Trophoblast cell (in vitro differentiated cells and primary cell): ENCODE data around the gene SETD1B.

Experiments
- DNase-seq, 2 donors: peaks; one replicate each; pipeline ENCODE4 v3.0.0-alpha.2; 2016
- H2AFZ ChIP-seq: 2 replicates; pipeline ENCODE4 v1.6.1; 2013; ENCODE audit warnings: low read length, moderate library complexity, mild to moderate bottlenecking; ENCODE audit not compliant: insufficient read depth, poor library complexity
- H2AK5ac ChIP-seq: 2 replicates; pipeline ENCODE4 v1.6.1; 2013; ENCODE audit warnings: mild to moderate bottlenecking, low read length
- H2BK120ac ChIP-seq: 2 replicates; pipeline ENCODE4 v1.6.1; 2013; ENCODE audit warnings: low read length, mild to moderate bottlenecking, moderate library complexity; ENCODE audit not compliant: insufficient read depth, poor library complexity
- H2BK12ac ChIP-seq: 2 replicates; pipeline ENCODE4 v1.6.1; 2013; ENCODE audit warnings: mild to moderate bottlenecking, low read length, moderate library complexity
- H2BK5ac ChIP-seq: 2 replicates; pipeline ENCODE4 v1.6.1; 2013; ENCODE audit warnings: low read length, low read depth, moderate library complexity, mild to moderate bottlenecking; ENCODE audit not compliant: poor library complexity
- H3K14ac ChIP-seq: 2 replicates; pipeline ENCODE4 v1.6.1; 2013; ENCODE audit warnings: mild to moderate bottlenecking, low read length
- H3K18ac ChIP-seq: 2 replicates; pipeline ENCODE4 v1.6.1; 2013; ENCODE audit warnings: mild to moderate bottlenecking, low read length
- H3K23ac ChIP-seq: 2 replicates; pipeline ENCODE4 v1.6.1; 2013; ENCODE audit warnings: low read length
- H3K27ac ChIP-seq: 2 replicates; pipeline ENCODE4 v1.5.1; 2013; ENCODE audit warnings: low read depth, mild to moderate bottlenecking, inconsistent platforms, low read length, moderate library complexity
- H3K27me3 ChIP-seq: 2 replicates; pipeline ENCODE4 v1.6.1; 2013; ENCODE audit warnings: inconsistent platforms, mild to moderate bottlenecking, low read length, moderate library complexity; ENCODE audit not compliant: insufficient read depth
- H3K36me3 ChIP-seq, 2 experiments: 1 replicate in 1 of 2; 2 replicates in 1 of 2; pipeline ENCODE4 v1.6.1; 2013; ENCODE audit warnings: low read length in 2 of 2, mild to moderate bottlenecking in 2 of 2, moderate library complexity in 1 of 2; ENCODE audit not compliant: insufficient read depth in 2 of 2, control insufficient read depth in 1 of 2
- H3K4ac ChIP-seq: 2 replicates; pipeline ENCODE4 v1.6.1; 2013; ENCODE audit warnings: low read depth, mild to moderate bottlenecking, low read length, moderate library complexity
- H3K4me1 ChIP-seq, 2 experiments: 1 replicate in 1 of 2; 2 replicates in 1 of 2; pipeline ENCODE4 v1.6.1; 2013; ENCODE audit warnings: low read length in 2 of 2, mild to moderate bottlenecking in 2 of 2, moderate library complexity in 1 of 2; ENCODE audit not compliant: insufficient read depth in 2 of 2, control insufficient read depth in 1 of 2
- H3K4me2 ChIP-seq: 2 replicates; pipeline ENCODE4 v1.6.1; 2013; ENCODE audit warnings: inconsistent platforms, mild to moderate bottlenecking, low read length, moderate library complexity
- H3K4me3 ChIP-seq: 2 replicates; pipeline ENCODE4 v1.5.1; 2013; ENCODE audit warnings: mild to moderate bottlenecking, low read depth, low read length, inconsistent platforms
- H3K79me1 ChIP-seq: one replicate; pipeline ENCODE4 v1.6.1; 2013; ENCODE audit warnings: low read length
- H3K79me2 ChIP-seq: 2 replicates; pipeline ENCODE4 v1.6.1; 2013; ENCODE audit warnings: low read length, mild to moderate bottlenecking; ENCODE audit not compliant: control insufficient read depth, insufficient read depth, poor library complexity
- H3K9ac ChIP-seq: 2 replicates; pipeline ENCODE4 v1.6.1; 2013; ENCODE audit warnings: mild to moderate bottlenecking, low read length
- H3K9me3 ChIP-seq: 2 replicates; pipeline ENCODE4 v1.6.1; 2013; ENCODE audit warnings: low read depth, mild to moderate bottlenecking, control low read depth, inconsistent platforms, low read length; ENCODE audit not compliant: insufficient read depth
- H4K12ac ChIP-seq: 2 replicates; pipeline ENCODE4 v1.6.1; 2013; ENCODE audit warnings: low read depth, mild to moderate bottlenecking, low read length, moderate library complexity
- H4K8ac ChIP-seq: 2 replicates; pipeline ENCODE4 v1.6.1; 2013; ENCODE audit warnings: low read depth, mild to moderate bottlenecking, low read length, moderate library complexity
- H4K91ac ChIP-seq: one replicate; pipeline ENCODE4 v1.6.1; 2013; ENCODE audit warnings: low read depth, mild to moderate bottlenecking, low read length, moderate library complexity
- WGBS: extraction: QIAGEN DNeasy Blood & Tissue Kit; methylation state at CpG from one replicate; pipeline ENCODE4 v1.1.7; 2013; ENCODE audit warnings: missing lambda C conversion rate; ENCODE audit not compliant: insufficient read length, insufficient coverage; ENCODE audit errors: extremely low coverage; 5-methylcytosine and 5-hydroxymethylcytosine counted together

Gene SETD1B

GRCh38 chr12:121802485-121802842, 1.3 kb upstream of the SETD1B start:
- H3K9me3 ChIP-seq = no peaks in the 10 kb centered on the region
- H3K79me1 ChIP-seq = peaks cover 50% of the 10 kb centered on the region
- H3K4ac ChIP-seq = no peak overlapping the region
- no CpG with 5 or more reads among the region's 1 CpG for WGBS
- peak overlapping the region; percentile 94 for H3K27ac ChIP-seq
- H4K12ac ChIP-seq = no peak overlapping the region
- no peak overlapping the region for H3K9ac ChIP-seq
- H2BK12ac ChIP-seq = no peak overlapping the region
- H3K4me3 ChIP-seq = no peak overlapping the region
- H3K4me2 ChIP-seq = peak overlapping the region; percentile 97
- H3K18ac ChIP-seq = no peak overlapping the region
- H2AFZ ChIP-seq = no peak overlapping the region
- no peak overlapping the region for H3K14ac ChIP-seq
- H3K27me3 ChIP-seq = no peaks in the 10 kb centered on the region
- H2BK120ac ChIP-seq = no peak overlapping the region
- no peak overlapping the region for H4K8ac ChIP-seq
- H3K23ac ChIP-seq = no peak overlapping the region
- no peak overlapping the region for H2AK5ac ChIP-seq
- H3K4me1 ChIP-seq = peaks cover 26 to 27% of the 10 kb centered on the region in 2 experiments
- H3K36me3 ChIP-seq = peaks cover 6 to 22% of the 10 kb centered on the region in 2 experiments
- no peak overlapping the region for H2BK5ac ChIP-seq
- peaks cover 48% of the 10 kb centered on the region for H3K79me2 ChIP-seq
- no peak overlapping the region for H4K91ac ChIP-seq
- no peak for DNase-seq

GRCh38 chr12:121802843-121803698, 738 bp upstream of the SETD1B start:
- Histone ChIP-seq H3K18ac (peak overlapping the region; percentile 92), H2AFZ (peak overlapping the region; percentile 62), H2AK5ac (peak overlapping the region; percentile 84), H2BK120ac (peak overlapping the region; percentile 90), H2BK12ac (peak overlapping the region; percentile 28), H3K79me1 (peaks cover 45% of the 10 kb centered on the region), H3K4me3 (peak overlapping the region; percentile 77), H3K23ac (no peak overlapping the region), H3K4me2 (peak overlapping the region; percentile 97), H4K91ac (peak overlapping the region; percentile 92), H3K27me3 (no peaks in the 10 kb centered on the region), H3K27ac (peak overlapping the region; percentile 94), H4K8ac (peak overlapping the region; percentile 95), H3K36me3 (peaks cover 12 to 23% of the 10 kb centered on the region in 2 experiments), H2BK5ac (peak overlapping the region; percentile 94), H3K79me2 (peaks cover 46% of the 10 kb centered on the region), H4K12ac (peak overlapping the region; percentile 91), H3K14ac (peak overlapping the region; percentile 95), H3K9ac (peak overlapping the region; percentile 87), H3K4ac (peak overlapping the region; percentile 68), H3K9me3 (no peaks in the 10 kb centered on the region), H3K4me1 (peaks cover 20 to 22% of the 10 kb centered on the region in 2 experiments)
- peak; percentile 84 to 93 for DNase-seq
- no CpG with 5 or more reads among the region's 65 CpGs for WGBS

GRCh38 chr12:121804417-121805111, 755 bp downstream of the SETD1B start:
- H3K9me3 ChIP-seq = no peaks in the 10 kb centered on the region
- H3K18ac ChIP-seq = peak overlapping the region; percentile 4
- peak overlapping the region; percentile 55 for H2AFZ ChIP-seq
- H3K27me3 ChIP-seq = no peaks in the 10 kb centered on the region
- H3K79me2 ChIP-seq = peaks cover 39% of the 10 kb centered on the region
- H4K8ac ChIP-seq = peak overlapping the region; percentile 64
- no CpG with 5 or more reads among the region's 63 CpGs for WGBS
- H3K36me3 ChIP-seq = peaks cover 21 to 25% of the 10 kb centered on the region in 2 experiments
- peak overlapping the region; percentile 97 for H3K4me2 ChIP-seq
- peak overlapping the region; percentile 94 for H3K27ac ChIP-seq
- H3K9ac ChIP-seq = peak overlapping the region; percentile 88
- peak overlapping the region; percentile 0 for H2AK5ac ChIP-seq
- H3K4ac ChIP-seq = peak overlapping the region; percentile 25
- no peak overlapping the region for H4K12ac ChIP-seq
- peak overlapping the region; percentile 4 for H2BK120ac ChIP-seq
- peak overlapping the region; percentile 49 for H2BK5ac ChIP-seq
- H3K4me3 ChIP-seq = peak overlapping the region; percentile 77
- peak overlapping the region; percentile 68 for H3K14ac ChIP-seq
- no peak overlapping the region for H2BK12ac ChIP-seq
- peaks cover 8 to 11% of the 10 kb centered on the region in 2 experiments for H3K4me1 ChIP-seq
- H3K79me1 ChIP-seq = peaks cover 39% of the 10 kb centered on the region
- DNase-seq = peak in 1 of 2 donors; percentile 56
- H3K23ac ChIP-seq = no peak overlapping the region
- peak overlapping the region; percentile 60 for H4K91ac ChIP-seq

GRCh38 chr12:121805171-121806008, 1.6 kb downstream of the SETD1B start:
- peak overlapping the region; percentile 56 for H4K12ac ChIP-seq
- peak in 1 of 2 donors; percentile 38 for DNase-seq
- H3K9ac ChIP-seq = peak overlapping the region; percentile 88
- no peaks in the 10 kb centered on the region for H3K9me3 ChIP-seq
- H3K36me3 ChIP-seq = peaks cover 29 to 34% of the 10 kb centered on the region in 2 experiments
- peak overlapping the region; percentile 35 for H2AFZ ChIP-seq
- peak overlapping the region; percentile 62 for H3K14ac ChIP-seq
- peak overlapping the region; percentile 63 for H4K8ac ChIP-seq
- no peaks in the 10 kb centered on the region for H3K27me3 ChIP-seq
- H3K79me1 ChIP-seq = peaks cover 32% of the 10 kb centered on the region
- H3K23ac ChIP-seq = peak overlapping the region; percentile 34
- peaks cover 32% of the 10 kb centered on the region for H3K79me2 ChIP-seq
- peak overlapping the region; percentile 31 for H2AK5ac ChIP-seq
- peak overlapping the region; percentile 60 for H4K91ac ChIP-seq
- peak overlapping the region; percentile 89 for H3K18ac ChIP-seq
- peak overlapping the region; percentile 49 for H2BK120ac ChIP-seq
- H2BK5ac ChIP-seq = peak overlapping the region; percentile 69
- no CpG with 5 or more reads among the region's 45 CpGs for WGBS
- peak overlapping the region; percentile 25 for H3K4ac ChIP-seq
- H3K4me2 ChIP-seq = peak overlapping the region; percentile 97
- peaks cover 8 to 12% of the 10 kb centered on the region in 2 experiments for H3K4me1 ChIP-seq
- H3K4me3 ChIP-seq = peak overlapping the region; percentile 77
- H2BK12ac ChIP-seq = no peak overlapping the region
- no peak overlapping the region for H3K27ac ChIP-seq
